Measurements from ENCODE around the gene NTRK2.

NTRK2 gene

DNA sequence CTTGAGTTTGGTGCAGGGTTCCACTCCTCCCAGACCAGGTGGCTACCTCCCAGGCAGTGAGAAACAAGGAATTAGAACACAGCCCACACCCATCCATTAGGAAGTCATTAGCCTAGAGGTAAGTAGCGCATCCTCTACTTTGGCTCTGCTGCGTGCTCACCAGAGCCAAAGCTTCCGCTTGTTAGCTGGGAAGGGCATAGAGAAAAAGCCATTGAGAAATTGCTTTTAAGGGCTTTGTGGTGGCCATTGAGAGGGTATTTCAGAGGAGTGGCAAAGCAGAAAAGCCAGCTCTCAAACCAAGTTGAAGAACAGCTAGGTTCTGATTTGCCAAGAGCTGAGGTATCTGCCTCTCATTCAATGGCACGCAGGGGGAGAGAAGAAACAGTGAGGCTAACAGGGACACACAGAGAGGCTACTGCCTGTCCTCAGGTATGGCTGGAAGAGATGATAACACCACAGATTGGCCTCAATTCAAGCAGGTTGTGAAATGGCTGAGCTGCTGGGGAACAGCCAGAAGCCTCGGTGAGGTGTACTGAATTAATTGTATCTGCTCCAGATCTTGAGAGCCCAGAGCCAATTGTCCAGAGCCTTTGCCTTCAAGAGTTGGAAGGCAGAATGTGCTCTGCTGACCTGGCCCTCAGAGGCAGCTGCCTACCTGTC lies 119.4 kb downstream of the NTRK2 start:
- TF ChIP-seq, protein P1, sequence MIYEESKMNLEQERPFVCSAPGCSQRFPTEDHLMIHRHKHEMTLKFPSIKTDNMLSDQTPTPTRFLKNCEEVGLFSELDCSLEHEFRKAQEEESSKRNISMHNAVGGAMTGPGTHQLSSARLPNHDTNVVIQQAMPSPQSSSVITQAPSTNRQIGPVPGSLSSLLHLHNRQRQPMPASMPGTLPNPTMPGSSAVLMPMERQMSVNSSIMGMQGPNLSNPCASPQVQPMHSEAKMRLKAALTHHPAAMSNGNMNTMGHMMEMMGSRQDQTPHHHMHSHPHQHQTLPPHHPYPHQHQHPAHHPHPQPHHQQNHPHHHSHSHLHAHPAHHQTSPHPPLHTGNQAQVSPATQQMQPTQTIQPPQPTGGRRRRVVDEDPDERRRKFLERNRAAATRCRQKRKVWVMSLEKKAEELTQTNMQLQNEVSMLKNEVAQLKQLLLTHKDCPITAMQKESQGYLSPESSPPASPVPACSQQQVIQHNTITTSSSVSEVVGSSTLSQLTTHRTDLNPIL (CRISPR knock-in tag; IDR thresholded peaks at IDR 0.05; ENCODE audit: low read depth) = no peak
- no peak for TF ChIP-seq PPARA (CRISPR knock-in tag; IDR thresholded peaks at IDR 0.05; ENCODE audit: borderline replicate concordance)
- TF ChIP-seq ARNTL (CRISPR knock-in tag; IDR thresholded peaks at IDR 0.05; ENCODE audit: borderline replicate concordance, low read depth) = no peak
- no peak for TF ChIP-seq TCF4 (CRISPR knock-in tag; IDR thresholded peaks at IDR 0.05; ENCODE audit: borderline replicate concordance)
- no peak for TF ChIP-seq CSDC2 (CRISPR knock-in tag; IDR thresholded peaks at IDR 0.05)
- no peak for TF ChIP-seq ZFP3 (CRISPR knock-in tag; IDR thresholded peaks at IDR 0.05)
- TF ChIP-seq GLIS3 (CRISPR knock-in tag; IDR thresholded peaks at IDR 0.05) = no peak
- TF ChIP-seq ESRRG (CRISPR knock-in tag; IDR thresholded peaks at IDR 0.05) = no peak
- TF ChIP-seq, protein P2, sequence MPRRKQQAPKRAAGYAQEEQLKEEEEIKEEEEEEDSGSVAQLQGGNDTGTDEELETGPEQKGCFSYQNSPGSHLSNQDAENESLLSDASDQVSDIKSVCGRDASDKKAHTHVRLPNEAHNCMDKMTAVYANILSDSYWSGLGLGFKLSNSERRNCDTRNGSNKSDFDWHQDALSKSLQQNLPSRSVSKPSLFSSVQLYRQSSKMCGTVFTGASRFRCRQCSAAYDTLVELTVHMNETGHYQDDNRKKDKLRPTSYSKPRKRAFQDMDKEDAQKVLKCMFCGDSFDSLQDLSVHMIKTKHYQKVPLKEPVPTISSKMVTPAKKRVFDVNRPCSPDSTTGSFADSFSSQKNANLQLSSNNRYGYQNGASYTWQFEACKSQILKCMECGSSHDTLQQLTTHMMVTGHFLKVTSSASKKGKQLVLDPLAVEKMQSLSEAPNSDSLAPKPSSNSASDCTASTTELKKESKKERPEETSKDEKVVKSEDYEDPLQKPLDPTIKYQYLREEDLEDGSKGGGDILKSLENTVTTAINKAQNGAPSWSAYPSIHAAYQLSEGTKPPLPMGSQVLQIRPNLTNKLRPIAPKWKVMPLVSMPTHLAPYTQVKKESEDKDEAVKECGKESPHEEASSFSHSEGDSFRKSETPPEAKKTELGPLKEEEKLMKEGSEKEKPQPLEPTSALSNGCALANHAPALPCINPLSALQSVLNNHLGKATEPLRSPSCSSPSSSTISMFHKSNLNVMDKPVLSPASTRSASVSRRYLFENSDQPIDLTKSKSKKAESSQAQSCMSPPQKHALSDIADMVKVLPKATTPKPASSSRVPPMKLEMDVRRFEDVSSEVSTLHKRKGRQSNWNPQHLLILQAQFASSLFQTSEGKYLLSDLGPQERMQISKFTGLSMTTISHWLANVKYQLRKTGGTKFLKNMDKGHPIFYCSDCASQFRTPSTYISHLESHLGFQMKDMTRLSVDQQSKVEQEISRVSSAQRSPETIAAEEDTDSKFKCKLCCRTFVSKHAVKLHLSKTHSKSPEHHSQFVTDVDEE (CRISPR knock-in tag; IDR thresholded peaks at IDR 0.05) = no peak
- no peak for TF ChIP-seq RARB (CRISPR knock-in tag; IDR thresholded peaks at IDR 0.05)
- TF ChIP-seq SNAI2 (CRISPR knock-in tag; IDR thresholded peaks at IDR 0.05) = no peak
- no peak for TF ChIP-seq ZNF565 (CRISPR knock-in tag; conservative IDR thresholded peaks at IDR 0.05; ENCODE audit: low read depth)
- TF ChIP-seq, protein P3, sequence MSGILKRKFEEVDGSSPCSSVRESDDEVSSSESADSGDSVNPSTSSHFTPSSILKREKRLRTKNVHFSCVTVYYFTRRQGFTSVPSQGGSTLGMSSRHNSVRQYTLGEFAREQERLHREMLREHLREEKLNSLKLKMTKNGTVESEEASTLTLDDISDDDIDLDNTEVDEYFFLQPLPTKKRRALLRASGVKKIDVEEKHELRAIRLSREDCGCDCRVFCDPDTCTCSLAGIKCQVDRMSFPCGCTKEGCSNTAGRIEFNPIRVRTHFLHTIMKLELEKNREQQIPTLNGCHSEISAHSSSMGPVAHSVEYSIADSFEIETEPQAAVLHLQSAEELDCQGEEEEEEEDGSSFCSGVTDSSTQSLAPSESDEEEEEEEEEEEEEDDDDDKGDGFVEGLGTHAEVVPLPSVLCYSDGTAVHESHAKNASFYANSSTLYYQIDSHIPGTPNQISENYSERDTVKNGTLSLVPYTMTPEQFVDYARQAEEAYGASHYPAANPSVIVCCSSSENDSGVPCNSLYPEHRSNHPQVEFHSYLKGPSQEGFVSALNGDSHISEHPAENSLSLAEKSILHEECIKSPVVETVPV (CRISPR knock-in tag; IDR thresholded peaks at IDR 0.05) = no peak
- no peak for TF ChIP-seq ZFP30 (CRISPR knock-in tag; IDR thresholded peaks at IDR 0.05)
- TF ChIP-seq ZNF8 (CRISPR knock-in tag; IDR thresholded peaks at IDR 0.05) = no peak
- TF ChIP-seq, protein P4, sequence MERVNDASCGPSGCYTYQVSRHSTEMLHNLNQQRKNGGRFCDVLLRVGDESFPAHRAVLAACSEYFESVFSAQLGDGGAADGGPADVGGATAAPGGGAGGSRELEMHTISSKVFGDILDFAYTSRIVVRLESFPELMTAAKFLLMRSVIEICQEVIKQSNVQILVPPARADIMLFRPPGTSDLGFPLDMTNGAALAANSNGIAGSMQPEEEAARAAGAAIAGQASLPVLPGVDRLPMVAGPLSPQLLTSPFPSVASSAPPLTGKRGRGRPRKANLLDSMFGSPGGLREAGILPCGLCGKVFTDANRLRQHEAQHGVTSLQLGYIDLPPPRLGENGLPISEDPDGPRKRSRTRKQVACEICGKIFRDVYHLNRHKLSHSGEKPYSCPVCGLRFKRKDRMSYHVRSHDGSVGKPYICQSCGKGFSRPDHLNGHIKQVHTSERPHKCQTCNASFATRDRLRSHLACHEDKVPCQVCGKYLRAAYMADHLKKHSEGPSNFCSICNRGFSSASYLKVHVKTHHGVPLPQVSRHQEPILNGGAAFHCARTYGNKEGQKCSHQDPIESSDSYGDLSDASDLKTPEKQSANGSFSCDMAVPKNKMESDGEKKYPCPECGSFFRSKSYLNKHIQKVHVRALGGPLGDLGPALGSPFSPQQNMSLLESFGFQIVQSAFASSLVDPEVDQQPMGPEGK (CRISPR knock-in tag; IDR thresholded peaks at IDR 0.05; ENCODE audit: borderline replicate concordance) = no peak
- no peak for TF ChIP-seq ISL1 (CRISPR knock-in tag; IDR thresholded peaks at IDR 0.05)
- TF ChIP-seq TOX (CRISPR knock-in tag; IDR thresholded peaks at IDR 0.05; ENCODE audit: borderline replicate concordance) = no peak

DNA sequence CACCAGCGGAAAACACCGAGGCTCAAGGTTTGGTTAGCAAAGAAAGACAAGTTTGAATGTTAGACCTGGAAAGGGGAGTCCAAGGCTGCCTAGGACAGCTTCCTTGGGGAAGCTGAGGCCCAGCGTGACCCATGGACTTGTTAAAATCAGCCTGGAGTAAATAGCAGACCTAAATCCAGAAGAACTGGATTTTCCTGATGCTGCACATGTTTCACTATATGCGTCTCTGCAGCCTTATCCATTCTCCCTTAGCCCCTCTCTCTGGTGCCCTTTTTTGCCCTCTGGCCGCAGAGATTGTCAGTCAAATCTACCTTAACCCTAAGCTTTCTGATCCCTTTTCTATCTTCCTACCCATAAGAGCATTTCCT lies 119.9 kb downstream of the NTRK2 start:
- no peak for ATAC-seq
- TF ChIP-seq ZC3H10 (CRISPR knock-in tag; IDR thresholded peaks at IDR 0.05) (no peak), SNAI2 (CRISPR knock-in tag; IDR thresholded peaks at IDR 0.05) (no peak), ISL1 (CRISPR knock-in tag; IDR thresholded peaks at IDR 0.05) (no peak), ZNF8 (CRISPR knock-in tag; IDR thresholded peaks at IDR 0.05) (no peak), TOX (CRISPR knock-in tag; IDR thresholded peaks at IDR 0.05; ENCODE audit: borderline replicate concordance) (no peak), ESRRG (CRISPR knock-in tag; IDR thresholded peaks at IDR 0.05) (no peak), PPARA (CRISPR knock-in tag; IDR thresholded peaks at IDR 0.05; ENCODE audit: borderline replicate concordance) (no peak), RARB (CRISPR knock-in tag; IDR thresholded peaks at IDR 0.05) (no peak), OSR1 (CRISPR knock-in tag; IDR thresholded peaks at IDR 0.05) (no peak), ZNF565 (CRISPR knock-in tag; conservative IDR thresholded peaks at IDR 0.05; ENCODE audit: low read depth) (no peak), ZFP3 (CRISPR knock-in tag; IDR thresholded peaks at IDR 0.05) (no peak), ARNTL (CRISPR knock-in tag; IDR thresholded peaks at IDR 0.05; ENCODE audit: borderline replicate concordance, low read depth) (no peak), ZNF70 (CRISPR knock-in tag; IDR thresholded peaks at IDR 0.05) (no peak), GLIS3 (CRISPR knock-in tag; IDR thresholded peaks at IDR 0.05) (no peak), CSDC2 (CRISPR knock-in tag; IDR thresholded peaks at IDR 0.05) (no peak), TCF4 (CRISPR knock-in tag; IDR thresholded peaks at IDR 0.05; ENCODE audit: borderline replicate concordance) (no peak)
- TF ChIP-seq, protein P2 (CRISPR knock-in tag; IDR thresholded peaks at IDR 0.05) = no peak
- TF ChIP-seq, protein P5, sequence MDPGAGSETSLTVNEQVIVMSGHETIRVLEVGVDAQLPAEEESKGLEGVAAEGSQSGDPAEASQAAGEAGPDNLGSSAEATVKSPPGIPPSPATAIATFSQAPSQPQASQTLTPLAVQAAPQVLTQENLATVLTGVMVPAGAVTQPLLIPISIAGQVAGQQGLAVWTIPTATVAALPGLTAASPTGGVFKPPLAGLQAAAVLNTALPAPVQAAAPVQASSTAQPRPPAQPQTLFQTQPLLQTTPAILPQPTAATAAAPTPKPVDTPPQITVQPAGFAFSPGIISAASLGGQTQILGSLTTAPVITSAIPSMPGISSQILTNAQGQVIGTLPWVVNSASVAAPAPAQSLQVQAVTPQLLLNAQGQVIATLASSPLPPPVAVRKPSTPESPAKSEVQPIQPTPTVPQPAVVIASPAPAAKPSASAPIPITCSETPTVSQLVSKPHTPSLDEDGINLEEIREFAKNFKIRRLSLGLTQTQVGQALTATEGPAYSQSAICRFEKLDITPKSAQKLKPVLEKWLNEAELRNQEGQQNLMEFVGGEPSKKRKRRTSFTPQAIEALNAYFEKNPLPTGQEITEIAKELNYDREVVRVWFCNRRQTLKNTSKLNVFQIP (CRISPR knock-in tag; IDR thresholded peaks at IDR 0.05; ENCODE audit: borderline replicate concordance, low read depth) = no peak
- TF ChIP-seq, protein P1 (CRISPR knock-in tag; IDR thresholded peaks at IDR 0.05; ENCODE audit: low read depth) = no peak

More for the DNA sequence above, 119.4 kb downstream of the NTRK2 start:
- no peak for ATAC-seq
